GM12892 (cell line): Measurements from ENCODE around the gene AKAP13.

Experiments
- POLR2A ChIP-seq: IDR thresholded peaks from 2 replicates; pipeline ENCODE4 v1.6.1; 2011; ENCODE audit warnings: low read depth, low read length, control low read depth
- POLR2AphosphoS5 ChIP-seq: IDR thresholded peaks from 2 replicates; pipeline ENCODE4 v1.6.1; 2011; ENCODE audit warnings: low read depth, low read length, control low read depth

DNA sequence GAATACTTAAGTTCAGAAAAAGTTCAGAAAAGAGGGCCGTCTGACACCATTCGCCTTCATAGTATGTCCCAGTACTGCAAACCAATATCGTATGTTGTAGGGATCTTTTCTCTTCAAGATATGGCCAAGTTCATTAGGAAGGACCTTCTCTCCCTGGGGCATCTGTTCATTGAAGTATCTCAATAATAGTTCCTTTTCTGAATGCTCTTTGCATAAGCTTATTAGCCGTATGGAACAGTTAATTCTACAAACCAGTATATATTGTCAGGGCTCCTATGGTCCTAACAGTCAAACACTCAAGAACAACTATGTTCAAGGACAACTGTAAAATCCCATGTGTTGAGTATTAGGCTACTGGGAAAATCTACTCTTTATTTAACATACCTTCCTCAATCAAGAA is 211.2 kb downstream of the AKAP13 start:
- TF ChIP-seq POLR2A (no peak), POLR2AphosphoS5 (no peak)
